H1 (cell line): ENCODE results near the gene LDHB. TPM values are rescaled to one million over a fixed set of nuclear protein-coding genes. Genes with fewer than 3 reads are reported as not detected.
A peak's percentile ranks its signal among the peaks of the same experiment; 100 is the strongest.

Experiments used
- CTCF ChIA-PET: fragments of 300-600 bp; sonication (Branson Sonifier 250); formaldehyde crosslinking; loops from one replicate; lab custom pipeline; 2021; ENCODE audit not compliant: partially characterized antibody; lab: Charles Lee
- POLR2A ChIA-PET: fragments of 300-600 bp; sonication (Branson Sonifier 250); formaldehyde crosslinking; loops from one replicate; lab custom pipeline; 2021; ENCODE audit warnings: inconsistent platforms; ENCODE audit not compliant: partially characterized antibody; lab: Charles Lee
- DNase-seq, 2 experiments: peaks; one replicate each; pipeline versions ENCODE4 v3.0.0 to v3.0.0-alpha.2; 2010 to 2022; ENCODE audit warnings: low spot score in 2 of 2, low read depth in 1 of 2, mixed read lengths in 1 of 2
- FAIRE-seq: peaks from 2 replicates; lab custom pipeline; 2011; peaks lifted over from hg19 to GRCh38; lab: Jason Lieb, UNC
- H2AFZ ChIP-seq: 2 replicates; pipeline ENCODE4 v1.8.1; 2012; ENCODE audit warnings: low read length, inconsistent platforms
- H2AK5ac ChIP-seq: 2 replicates; pipeline ENCODE4 v1.6.1; 2013; ENCODE audit warnings: low read depth, low read length
- H2BK120ac ChIP-seq: replicated peaks from 2 replicates; pipeline ENCODE3; 2013; ENCODE audit warnings: low read depth, low read length, inconsistent platforms
- H2BK12ac ChIP-seq: 2 replicates; pipeline ENCODE4 v1.6.1; 2013; ENCODE audit warnings: low read depth, low read length
- H2BK15ac ChIP-seq: 2 replicates; pipeline ENCODE4 v1.6.1; 2013; ENCODE audit warnings: low read length
- H2BK20ac ChIP-seq: 2 replicates; pipeline ENCODE4 v1.6.1; 2013; ENCODE audit warnings: low read length
- H2BK5ac ChIP-seq: 2 replicates; pipeline ENCODE4 v1.6.1; 2013; ENCODE audit warnings: low read depth, low read length
- H3K14ac ChIP-seq: 2 replicates; pipeline ENCODE4 v1.6.1; 2013; ENCODE audit warnings: inconsistent platforms; ENCODE audit not compliant: insufficient read length
- H3K18ac ChIP-seq: 2 replicates; pipeline ENCODE4 v1.6.1; 2013; ENCODE audit warnings: low read length; ENCODE audit errors: extremely low read depth
- H3K23ac ChIP-seq: 2 replicates; pipeline ENCODE4 v1.6.1; 2013; ENCODE audit warnings: inconsistent platforms; ENCODE audit not compliant: insufficient read length
- H3K23me2 ChIP-seq: 2 replicates; pipeline ENCODE4 v1.6.1; 2013; ENCODE audit warnings: low read depth, low read length
- H3K27ac ChIP-seq: 2 replicates; pipeline ENCODE4 v1.6.1; 2011; ENCODE audit warnings: low read depth, low read length, inconsistent platforms
- H3K27me3 ChIP-seq, 4 experiments: replicated peaks in 1 of 4; 1 replicate in 1 of 4; 2 replicates in 3 of 4; pipeline versions ENCODE4 v1.6.1 to v1.8.1; 2011 to 2013; ENCODE audit warnings: low read length in 3 of 4, mild to moderate bottlenecking in 3 of 4, inconsistent platforms in 2 of 4, mixed read lengths in 2 of 4, moderate library complexity in 1 of 4; ENCODE audit not compliant: control insufficient read depth in 3 of 4, insufficient read depth in 3 of 4; ENCODE audit errors: extremely low read depth in 1 of 4
- H3K36me3 ChIP-seq, 4 experiments: 2 replicates each; pipeline versions ENCODE4 v1.6.1 to v1.8.1; 2011 to 2013; ENCODE audit warnings: mild to moderate bottlenecking in 4 of 4, low read length in 3 of 4, moderate library complexity in 2 of 4, control low read depth in 1 of 4, inconsistent platforms in 1 of 4; ENCODE audit not compliant: insufficient read depth in 4 of 4, control insufficient read depth in 2 of 4
- H3K4ac ChIP-seq: replicated peaks from 2 replicates; pipeline ENCODE3; 2013; ENCODE audit warnings: low read length, low read depth, mixed read lengths, inconsistent platforms; ENCODE audit not compliant: insufficient read length
- H3K4me1 ChIP-seq, 4 experiments: replicated peaks in 1 of 4; 1 replicate in 1 of 4; 2 replicates in 3 of 4; pipeline versions ENCODE4 v1.6.1 to v1.8.1; 2011 to 2013; ENCODE audit warnings: low read length in 3 of 4, inconsistent platforms in 2 of 4, mixed read lengths in 1 of 4; ENCODE audit not compliant: insufficient read depth in 4 of 4, control insufficient read depth in 3 of 4
- H3K4me2 ChIP-seq, 2 experiments: 2 replicates each; pipeline versions ENCODE4 v1.6.1 to v1.8.1; 2011 to 2013; ENCODE audit warnings: low read depth in 2 of 2, low read length in 2 of 2, control low read depth in 1 of 2, inconsistent platforms in 1 of 2, mild to moderate bottlenecking in 1 of 2; ENCODE audit not compliant: insufficient read depth in 1 of 2
- H3K4me3 ChIP-seq, 4 experiments: fragments of 200-600, 300-600 bp in 1 of 4; sonication (generic), shearing (Covaris generic), sonication (Bioruptor Twin) in 1 of 4; 2 replicates each; pipeline versions ENCODE4 v1.5.1 to v1.8.1; 2011 to 2016; ENCODE audit warnings: low read length in 4 of 4, low read depth in 3 of 4, control low read depth in 2 of 4, inconsistent platforms in 2 of 4, mild to moderate bottlenecking in 2 of 4, mixed read lengths in 1 of 4, moderate library complexity in 1 of 4; ENCODE audit not compliant: insufficient read depth in 2 of 4; ENCODE audit errors: extremely low read depth in 1 of 4
- H3K56ac ChIP-seq: replicated peaks from 2 replicates; pipeline ENCODE3; 2013; ENCODE audit warnings: low read depth, mild to moderate bottlenecking, mixed read lengths, low read length, inconsistent platforms; ENCODE audit not compliant: insufficient read length
- H3K79me1 ChIP-seq: 2 replicates; pipeline ENCODE4 v1.6.1; 2013; ENCODE audit warnings: low read depth, low read length, control low read depth
- H3K79me2 ChIP-seq, 2 experiments: 2 replicates each; pipeline versions ENCODE4 v1.6.1 to v1.8.1; 2012 to 2013; ENCODE audit warnings: low read length in 2 of 2, mild to moderate bottlenecking in 2 of 2, inconsistent platforms in 1 of 2; ENCODE audit not compliant: insufficient read depth in 2 of 2, control insufficient read depth in 1 of 2
- H3K9ac ChIP-seq, 4 experiments: replicated peaks in 1 of 4; 1 replicate in 1 of 4; 2 replicates in 3 of 4; pipeline versions ENCODE4 v1.6.1 to v1.8.1; 2011 to 2013; ENCODE audit warnings: low read depth in 3 of 4, low read length in 3 of 4, control low read depth in 2 of 4, mild to moderate bottlenecking in 2 of 4, moderate library complexity in 2 of 4, inconsistent platforms in 1 of 4; ENCODE audit errors: extremely low read depth in 1 of 4
- H3K9me3 ChIP-seq, 2 experiments: 2 replicates each; pipeline versions ENCODE4 v1.6.1 to v1.8.1; 2012 to 2013; ENCODE audit warnings: mild to moderate bottlenecking in 2 of 2, moderate library complexity in 2 of 2, control low read depth in 1 of 2, inconsistent platforms in 1 of 2, low read depth in 1 of 2, low read length in 1 of 2, mixed read lengths in 1 of 2; ENCODE audit not compliant: insufficient read depth in 2 of 2
- H4K20me1 ChIP-seq, 2 experiments: replicated peaks in 1 of 2; 2 replicates each; pipeline versions ENCODE3 to v1.8.1; 2011 to 2013; ENCODE audit warnings: inconsistent platforms in 2 of 2, low read length in 2 of 2, mild to moderate bottlenecking in 1 of 2; ENCODE audit not compliant: insufficient read depth in 2 of 2, control insufficient read depth in 1 of 2
- H4K5ac ChIP-seq: 2 replicates; pipeline ENCODE4 v1.6.1; 2013; ENCODE audit warnings: low read length, low read depth, mixed read lengths, inconsistent platforms; ENCODE audit not compliant: insufficient read length
- H4K8ac ChIP-seq: 2 replicates; pipeline ENCODE4 v1.8.0; 2013; ENCODE audit warnings: mild to moderate bottlenecking, moderate library complexity, low read length, inconsistent platforms; ENCODE audit not compliant: insufficient read depth; ENCODE audit errors: extremely low read depth
- H4K91ac ChIP-seq: replicated peaks from 2 replicates; pipeline ENCODE3; 2013; ENCODE audit warnings: low read length, mixed read lengths, inconsistent platforms; ENCODE audit not compliant: insufficient read length
- CEBPB ChIP-seq: IDR thresholded peaks from 2 replicates; pipeline ENCODE4 v1.6.1; 2012; ENCODE audit warnings: low read depth, low read length
- WGBS, 2 experiments: shearing (Covaris generic) in 1 of 2; methylation state at CpG; one replicate each; pipeline versions ENCODE4 v1.1.6 to v1.1.7; 2013 to 2015; ENCODE audit warnings: low lambda C conversion rate in 2 of 2, mixed read lengths in 2 of 2, inconsistent platforms in 1 of 2, low coverage in 1 of 2, missing lambda C conversion rate in 1 of 2; ENCODE audit not compliant: insufficient replicate concordance in 2 of 2, insufficient coverage in 1 of 2, insufficient read length in 1 of 2; ENCODE audit errors: extremely low coverage in 1 of 2, missing lambda C conversion rate in 1 of 2; 5-methylcytosine and 5-hydroxymethylcytosine counted together
- polyA plus RNA-seq, 7 experiments: library from polyadenylated mRNA; depleted of rRNA in 3 of 7; stranded (reverse) in 5 of 7; unstranded in 2 of 7; fragments of >200 nt in 5 of 7; fragments of 200-250 nt in 2 of 7; gene quantifications; 1 replicate in 5 of 7; 2 replicates in 1 of 7; 4 replicates in 1 of 7; pipeline versions ENCODE4 v1.2.1 to v1.2.3, GENCODE V29; 2011 to 2013; ENCODE audit warnings: missing spikeins in 2 of 7, mixed read lengths in 2 of 7
- total RNA-seq: library from RNA; stranded (reverse); fragmentation: NEBNext Ultra II Directional; extraction: Animal tissue kit (Norgen Biotek cat#: 25700); gene quantifications from 2 replicates; pipeline ENCODE4 v1.2.1, GENCODE V29; 2021
- TF ChIP-seq, protein P1 (sequence below): IDR thresholded peaks from 2 replicates; pipeline ENCODE4 v1.6.1; 2012; ENCODE audit warnings: inconsistent platforms

Gene LDHB
- total and polyA plus RNA-seq, 2 of the 8 experiments (the other 6 are each of a cell fraction or from before 2014, with no cell fraction given) = 1,177 to 1,781 TPM

DNA sequence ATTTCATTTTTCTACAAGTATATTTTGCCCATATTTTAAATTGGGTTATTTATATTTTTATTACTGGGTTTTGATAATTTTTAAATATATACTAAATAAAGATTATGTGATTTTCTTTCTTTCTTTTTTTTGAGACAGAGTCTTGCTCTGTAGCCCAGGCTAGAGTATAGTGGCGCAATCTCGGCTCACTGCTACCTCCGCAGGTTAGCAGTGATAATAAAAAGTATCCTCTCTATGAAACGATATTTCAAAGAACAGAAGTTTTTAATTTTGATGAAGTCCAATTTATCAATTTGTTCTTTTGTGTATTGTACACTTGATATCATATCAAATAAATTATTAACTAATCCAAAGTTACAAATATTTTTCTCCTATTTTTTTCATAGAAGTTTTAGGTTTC, 47.2 kb upstream of the LDHB start:
- H3K18ac ChIP-seq = no peak overlapping the region
- no peak overlapping the region for H3K14ac ChIP-seq
- no peak overlapping the region for H2BK12ac ChIP-seq
- no peak overlapping the region for H2BK20ac ChIP-seq
- no peak overlapping the region for H4K8ac ChIP-seq
- no peaks in the 10 kb centered on the region for H3K79me2 ChIP-seq
- FAIRE-seq = no peak
- TF ChIP-seq CEBPB = peak; percentile 53; the same call in 1 of the 2 replicates
- TF ChIP-seq, protein P1, sequence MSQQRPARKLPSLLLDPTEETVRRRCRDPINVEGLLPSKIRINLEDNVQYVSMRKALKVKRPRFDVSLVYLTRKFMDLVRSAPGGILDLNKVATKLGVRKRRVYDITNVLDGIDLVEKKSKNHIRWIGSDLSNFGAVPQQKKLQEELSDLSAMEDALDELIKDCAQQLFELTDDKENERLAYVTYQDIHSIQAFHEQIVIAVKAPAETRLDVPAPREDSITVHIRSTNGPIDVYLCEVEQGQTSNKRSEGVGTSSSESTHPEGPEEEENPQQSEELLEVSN = no peak
- CTCF ChIA-PET = interaction anchor here (0.8 to 1.3 kb wide), 4 partner anchors 8 to 363 kb away, joined by 3 to 5 read pairs (median 3); no protein-coding TSS in a partner anchor
- no peak for DNase-seq
- no peak overlapping the region for H3K9ac ChIP-seq
- no peaks in the 10 kb centered on the region for H3K23me2 ChIP-seq
- no peaks in the 10 kb centered on the region for H3K9me3 ChIP-seq
- no peaks in the 10 kb centered on the region for H3K79me1 ChIP-seq
- H3K4me1 ChIP-seq = no peaks in the 10 kb centered on the region
- H2BK5ac ChIP-seq = no peak overlapping the region
- POLR2A ChIA-PET = no interaction called here
- no peak overlapping the region for H2AK5ac ChIP-seq
- H3K27me3 ChIP-seq = no peaks in the 10 kb centered on the region
- H3K4me3 ChIP-seq = no peak overlapping the region
- H4K20me1 ChIP-seq = no peaks in the 10 kb centered on the region
- no peak overlapping the region for H4K5ac ChIP-seq
- no peak overlapping the region for H4K91ac ChIP-seq
- H3K36me3 ChIP-seq = no peaks in the 10 kb centered on the region
- no peak overlapping the region for H2AFZ ChIP-seq
- H3K56ac ChIP-seq = no peak overlapping the region
- no peak overlapping the region for H2BK15ac ChIP-seq
- H3K4ac ChIP-seq = no peak overlapping the region
- H3K27ac ChIP-seq = no peak overlapping the region
- WGBS, 2 experiments = 86% methylated on average over 4 of the region's 4 CpGs; no CpG with 5 or more reads in 1 of the 2 experiments
- no peak overlapping the region for H3K4me2 ChIP-seq
- no peak overlapping the region for H2BK120ac ChIP-seq
- H3K23ac ChIP-seq = no peak overlapping the region
